ENCODE measurements around the gene NME9. TPM values are rescaled to one million over a fixed set of nuclear protein-coding genes. Genes with fewer than 3 reads are reported as not detected.

The NME9 gene
- total and polyA plus RNA-seq, 2 of the 4 experiments (the other 2 are of a cell fraction), result not detected

- Histone ChIP-seq H3K9me1 (ENCODE audit: insufficient read depth, low read length) (no peaks in the 10 kb centered on the region), H4K8ac (ENCODE audit: low read depth in 2 of 2, low read length in 2 of 2) (no peak overlapping the region), H3K4ac (ENCODE audit: low read depth, low read length) (no peak overlapping the region), H2AK9ac (replicated peaks; ENCODE audit: low read depth, low read length, poor library complexity) (no peak overlapping the region), H3K27me3 (ENCODE audit: control insufficient read depth, insufficient read depth, low read length) (peaks cover 24% of the 10 kb centered on the region), H3K4me2 (ENCODE audit: low read depth, low read length) (no peak overlapping the region), H3K14ac (replicated peaks; ENCODE audit: low read depth, low read length) (no peak overlapping the region), H3K27ac (ENCODE audit: insufficient read depth, low read length) (no peak overlapping the region), H3K4me1 (ENCODE audit: control insufficient read depth, insufficient read depth, low read length) (no peaks in the 10 kb centered on the region), H3K56ac (ENCODE audit: extremely low read depth, insufficient read depth, low read length) (no peak overlapping the region), H3K36me3 (ENCODE audit: control insufficient read depth, insufficient read depth, low read length) (no peaks in the 10 kb centered on the region), H2BK120ac (ENCODE audit: low read depth, low read length) (no peak overlapping the region), H4K20me1 (ENCODE audit: insufficient read depth, low read length) (no peaks in the 10 kb centered on the region), H2BK15ac (ENCODE audit: low read depth, low read length) (no peak overlapping the region), H4K5ac (ENCODE audit: low read depth, low read length) (no peak overlapping the region), H3K4me3 (ENCODE audit: insufficient read depth, low read depth, low read length) (no peak overlapping the region), H2BK5ac (ENCODE audit: low read depth, low read length, poor library complexity, severe bottlenecking) (no peak overlapping the region), H3K9ac (ENCODE audit: low read depth, low read length) (no peak overlapping the region), H4K91ac (ENCODE audit: insufficient read depth, low read depth, low read length) (no peak overlapping the region), H3K79me1 (ENCODE audit: low read depth in 1 of 2, low read length in 2 of 2) (no peaks in the 10 kb centered on the region), H3K23ac (ENCODE audit: low read depth, low read length) (no peak overlapping the region), H2AFZ (replicated peaks; ENCODE audit: low read length, poor library complexity) (no peak overlapping the region), H3K18ac (ENCODE audit: low read depth, low read length) (no peak overlapping the region), H2BK20ac (ENCODE audit: low read depth, low read length) (no peak overlapping the region), H3K9me3 (ENCODE audit: control insufficient read depth, insufficient read depth, low read length) (no peaks in the 10 kb centered on the region), H2AK5ac (ENCODE audit: low read depth, low read length) (no peak overlapping the region)
- ChIA-PET POLR2A (ENCODE audit: unreplicated experiment) (no interaction called here), CTCF (interaction anchor here (1.5 kb wide), 1 partner anchor 8 kb away, joined by 3 read pairs; no protein-coding TSS in a partner anchor)
- BruUV-seq (replicated peaks), result no TSS peak
- TF ChIP-seq NFE2L2 (IDR thresholded peaks at IDR 0.05; ENCODE audit: low read depth, low read length) (no peak), ELK1 (IDR thresholded peaks at IDR 0.05; ENCODE audit: borderline replicate concordance, low read depth, low read length) (no peak), MXI1 (IDR thresholded peaks at IDR 0.05; ENCODE audit: borderline replicate concordance, low read depth, low read length) (no peak), MAZ (IDR thresholded peaks at IDR 0.05; ENCODE audit: borderline replicate concordance, low read depth, low read length) (no peak), RCOR1 (IDR thresholded peaks at IDR 0.05; ENCODE audit: insufficient replicate concordance, low read length) (no peak), POLR2A (IDR thresholded peaks at IDR 0.05; ENCODE audit: low read depth, low read length) (no peak), BHLHE40 (IDR thresholded peaks at IDR 0.05; ENCODE audit: low read depth, low read length) (no peak)
- ATAC-seq (ENCODE audit: low read depth), result no peak
- intact Hi-C loops (cut with micrococcal nuclease) (no loop called here), dilution Hi-C loops (cut with HindIII; ENCODE audit: low sequenced_read_pairs, unreplicated experiment) (no loop called here), in situ Hi-C loops (cut with MboI; ENCODE audit: low sequenced_read_pairs) (no loop called here)
- DNase-seq, result no peak
- no CpG with 5 or more reads among the region's 1 CpG for WGBS, 2 experiments (ENCODE audit: extremely low coverage in 2 of 2, insufficient read length in 1 of 2)
These were observed 12.0 kb downstream of the NME9 start for GRCh38 chr3:138317687-138318086.

Measured in IMR-90 (cell line).